TTC549 (cell line): ENCODE measurements around the gene EVPLL.
"Not testable (repeated sequence)": the region's sequence is repeated elsewhere in the genome, so short reads cannot be mapped to it uniquely, and the experiment has no call there.

Source experiments
- FAIRE-seq: peaks from 2 replicates; lab custom pipeline; 2012; peaks lifted over from hg19 to GRCh38; lab: Jason Lieb, UNC

Gene EVPLL

GRCh38 chr17:18377437-18378204, at the start of gene EVPLL:
EVPLL (plus strand) TSS chr17:18377778; CDS start chr17:18380938, 3,160 bp downstream.
- FAIRE-seq, result no peak

GRCh38 chr17:18328643-18329204, 48.9 kb upstream of the EVPLL start:
- FAIRE-seq, result no peak

- no peak for FAIRE-seq
Measured at GRCh38 chr17:18331879-18332278, 45.7 kb upstream of the EVPLL start.

- FAIRE-seq, result no peak
Measured at GRCh38 chr17:18332909-18333489, 44.6 kb upstream of the EVPLL start.

GRCh38 chr17:18338158-18338557, 39.4 kb upstream of the EVPLL start:
- not testable (repeated sequence) for FAIRE-seq

- no peak for FAIRE-seq
Measured at GRCh38 chr17:18339933-18340332, 37.6 kb upstream of the EVPLL start.

- no peak for FAIRE-seq
Measured at GRCh38 chr17:18344021-18344420, 33.6 kb upstream of the EVPLL start.

GRCh38 chr17:18353541-18353940, 24.0 kb upstream of the EVPLL start:
- FAIRE-seq, result no peak

- FAIRE-seq, result no peak
Measured at GRCh38 chr17:18356624-18357023, 21.0 kb upstream of the EVPLL start.

- no peak for FAIRE-seq
Measured at GRCh38 chr17:18360518-18360917, 17.1 kb upstream of the EVPLL start.

- FAIRE-seq, result no peak
Measured at GRCh38 chr17:18361837-18362697, 15.5 kb upstream of the EVPLL start.

GRCh38 chr17:18362698-18363100, 14.9 kb upstream of the EVPLL start:
- no peak for FAIRE-seq

- peak; percentile 20 for FAIRE-seq
Measured at GRCh38 chr17:18363101-18364049, 14.2 kb upstream of the EVPLL start, which contains the start of gene SHMT1. SHMT1 (minus strand) TSS chr17:18363550; CDS start chr17:18355981, 7,569 bp downstream.

- FAIRE-seq, result no peak
Measured at GRCh38 chr17:18364166-18364565, 13.4 kb upstream of the EVPLL start.

- no peak for FAIRE-seq
Measured at GRCh38 chr17:18368946-18369345, 8.6 kb upstream of the EVPLL start.

GRCh38 chr17:18370761-18371160, 6.8 kb upstream of the EVPLL start:
- no peak for FAIRE-seq

- FAIRE-seq, result no peak
Measured at GRCh38 chr17:18371455-18371854, 6.1 kb upstream of the EVPLL start.

GRCh38 chr17:18373181-18373580, 4.4 kb upstream of the EVPLL start:
- FAIRE-seq, result not testable (repeated sequence)

- FAIRE-seq, result no peak
Measured at GRCh38 chr17:18374216-18374615, 3.4 kb upstream of the EVPLL start.

GRCh38 chr17:18378205-18378505, 577 bp downstream of the EVPLL start:
- FAIRE-seq, result no peak

- not testable (repeated sequence) for FAIRE-seq
Measured at GRCh38 chr17:18378614-18379013, 1.0 kb downstream of the EVPLL start.
